Right ventricle myocardium inferior (tissue), 1 donor: ENCODE results near the gene RITA1. TPM values are rescaled to one million over a fixed set of nuclear protein-coding genes. Genes with fewer than 3 reads are reported as not detected.
"Not testable (repeated sequence)": the region's sequence is repeated elsewhere in the genome, so short reads cannot be mapped to it uniquely, and the experiment has no call there.

ENCODE experiments used
- ATAC-seq: fragments of 200-7000 bp; cut with Tn5 transposase; one replicate; pipeline ENCODE4 v1.9.1; 2020; ENCODE audit warnings: mild to moderate bottlenecking, moderate library complexity
- DNase-seq: peaks from one replicate; pipeline ENCODE4 v3.0.0; 2021; ENCODE audit errors: missing footprints
- intact Hi-C: fragments of 100-400 bp; cut with DNase I; formaldehyde crosslinking; loops from one replicate; pipeline ENCODE4 v1.11.0; 2022
- total RNA-seq: library from RNA; stranded (reverse); fragmentation: NEBNext Ultra II Directional; extraction: Animal tissue kit (Norgen Biotek cat#: 25700); gene quantifications from one replicate; pipeline ENCODE4 v1.2.1, GENCODE V29; 2021
- donor health status: DM: no; HTN: yes; CAD: no; lungs with severe emphysema.

The RITA1 gene
- total RNA-seq, 1 donor from 2014 or later, result 18.1 TPM

DNA sequence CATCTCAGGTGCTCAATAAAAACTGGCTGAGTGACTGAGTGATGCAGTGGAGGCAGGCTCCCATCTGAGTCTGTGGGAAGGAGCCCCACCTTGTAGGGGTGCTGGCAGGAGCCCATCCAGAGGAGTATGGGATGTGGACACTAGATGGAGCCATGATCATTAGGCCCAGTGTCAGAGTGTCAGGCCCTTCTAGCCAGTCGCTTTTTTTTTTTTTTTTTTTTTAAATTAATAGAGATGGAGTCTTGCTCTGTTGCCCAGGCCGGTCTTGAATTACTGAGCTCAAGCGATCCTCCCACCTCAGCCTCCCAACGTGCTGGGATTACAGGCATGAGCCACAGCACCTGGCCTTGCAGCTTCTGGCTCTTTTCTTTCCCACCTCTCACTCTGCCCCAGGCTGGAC lies 11.5 kb downstream of the RITA1 start:
- ATAC-seq (peak; percentile 91), DNase-seq (peak; percentile 75)
- intact Hi-C loops, result loop anchor here (5.0 kb wide), 1 partner anchor 100 kb away; no protein-coding TSS in a partner anchor

DNA sequence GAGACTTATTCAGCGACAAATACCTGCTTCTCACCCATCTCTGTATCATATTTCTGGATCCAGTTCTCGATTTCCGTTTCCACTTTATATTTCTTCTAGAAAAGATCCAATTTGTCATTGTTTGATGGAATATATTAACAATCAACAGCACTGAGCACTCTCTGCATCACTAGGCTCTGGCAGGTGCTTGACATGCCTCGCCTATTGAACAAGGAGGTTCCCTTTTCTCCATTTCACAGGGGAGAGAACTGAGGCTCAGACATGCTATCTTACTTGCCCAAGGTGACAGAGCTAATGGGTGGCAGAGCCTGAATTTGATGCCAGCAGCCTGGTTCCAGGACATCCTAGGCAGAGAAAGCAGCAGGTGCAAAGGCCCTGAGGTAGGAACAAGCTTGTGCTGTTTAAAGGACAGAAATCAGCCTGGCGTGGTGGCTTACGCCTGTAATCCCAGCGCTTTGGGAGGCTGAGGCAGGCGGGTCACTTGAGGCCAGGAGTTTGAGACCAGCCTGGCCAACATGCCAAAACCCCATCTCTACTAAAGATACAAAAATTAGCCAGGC lies 12.1 kb downstream of the RITA1 start:
- ATAC-seq, result no peak

DNA sequence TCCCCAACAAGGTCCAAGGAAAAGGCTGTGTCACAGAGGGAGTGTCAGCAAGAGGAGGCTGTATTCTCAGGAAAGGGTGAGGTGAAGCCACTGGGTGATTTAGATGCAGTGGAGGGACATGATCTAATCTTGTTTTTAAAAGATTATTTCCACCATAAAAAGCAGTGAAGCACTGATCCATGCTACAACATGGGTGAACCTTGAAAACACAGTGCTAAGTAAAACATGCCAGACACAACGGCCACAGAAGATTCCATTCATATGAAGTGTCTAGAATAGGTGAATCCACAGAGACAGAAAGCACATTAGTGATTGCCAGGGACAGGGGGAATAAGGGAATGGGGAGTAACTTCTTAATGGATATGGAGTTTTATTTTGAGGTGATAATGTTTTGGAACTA lies 12.8 kb downstream of the RITA1 start:
- ATAC-seq (no peak), DNase-seq (no peak)
- intact Hi-C loops, result loop anchor here (5.0 kb wide), 1 partner anchor 99 kb away; no protein-coding TSS in a partner anchor

More for the DNA sequence above, 12.1 kb downstream of the RITA1 start:
- DNase-seq, result no peak
- intact Hi-C loops, result loop anchor here (5.0 kb wide), 1 partner anchor 100 kb away; no protein-coding TSS in a partner anchor

DNA sequence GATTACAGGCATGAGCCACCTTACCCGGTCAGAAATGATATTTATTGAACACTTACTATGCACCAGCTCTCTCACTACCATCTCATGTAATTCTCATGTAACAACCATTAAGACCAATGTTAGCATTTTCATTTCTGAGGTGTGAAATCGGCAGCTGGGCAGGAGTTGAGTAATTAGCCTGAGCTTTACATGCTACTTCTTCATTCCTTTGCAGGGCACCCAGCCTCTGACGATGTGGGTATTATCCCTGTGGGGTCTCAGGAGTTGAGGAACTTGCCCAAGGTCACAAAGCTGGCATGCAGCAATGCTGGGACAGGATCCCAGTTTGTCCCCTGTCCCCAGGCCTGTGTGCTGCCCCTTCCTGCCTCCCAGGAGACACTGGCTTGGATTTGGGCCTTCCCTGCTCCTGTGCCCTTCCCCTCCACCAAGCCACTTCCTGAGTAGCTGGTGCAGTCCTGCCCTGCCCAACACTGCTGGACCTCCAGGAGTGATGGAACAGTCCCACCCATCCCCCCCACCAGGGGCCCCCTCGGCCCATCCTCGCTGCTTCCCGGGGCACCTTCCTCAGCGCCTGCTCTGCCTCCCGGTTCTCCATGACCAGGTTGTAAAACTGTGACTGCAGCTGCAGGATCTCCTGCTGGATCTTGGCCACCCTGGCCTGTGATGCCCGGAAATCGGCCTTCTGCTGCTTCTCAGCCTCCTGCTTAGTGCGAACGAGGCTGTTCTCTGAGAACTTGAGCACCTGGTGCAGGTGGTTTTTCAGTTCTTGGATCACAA lies 14.7 kb downstream of the RITA1 start:
- intact Hi-C loops, result no loop called here
- DNase-seq, result no peak
- no peak for ATAC-seq

DNA sequence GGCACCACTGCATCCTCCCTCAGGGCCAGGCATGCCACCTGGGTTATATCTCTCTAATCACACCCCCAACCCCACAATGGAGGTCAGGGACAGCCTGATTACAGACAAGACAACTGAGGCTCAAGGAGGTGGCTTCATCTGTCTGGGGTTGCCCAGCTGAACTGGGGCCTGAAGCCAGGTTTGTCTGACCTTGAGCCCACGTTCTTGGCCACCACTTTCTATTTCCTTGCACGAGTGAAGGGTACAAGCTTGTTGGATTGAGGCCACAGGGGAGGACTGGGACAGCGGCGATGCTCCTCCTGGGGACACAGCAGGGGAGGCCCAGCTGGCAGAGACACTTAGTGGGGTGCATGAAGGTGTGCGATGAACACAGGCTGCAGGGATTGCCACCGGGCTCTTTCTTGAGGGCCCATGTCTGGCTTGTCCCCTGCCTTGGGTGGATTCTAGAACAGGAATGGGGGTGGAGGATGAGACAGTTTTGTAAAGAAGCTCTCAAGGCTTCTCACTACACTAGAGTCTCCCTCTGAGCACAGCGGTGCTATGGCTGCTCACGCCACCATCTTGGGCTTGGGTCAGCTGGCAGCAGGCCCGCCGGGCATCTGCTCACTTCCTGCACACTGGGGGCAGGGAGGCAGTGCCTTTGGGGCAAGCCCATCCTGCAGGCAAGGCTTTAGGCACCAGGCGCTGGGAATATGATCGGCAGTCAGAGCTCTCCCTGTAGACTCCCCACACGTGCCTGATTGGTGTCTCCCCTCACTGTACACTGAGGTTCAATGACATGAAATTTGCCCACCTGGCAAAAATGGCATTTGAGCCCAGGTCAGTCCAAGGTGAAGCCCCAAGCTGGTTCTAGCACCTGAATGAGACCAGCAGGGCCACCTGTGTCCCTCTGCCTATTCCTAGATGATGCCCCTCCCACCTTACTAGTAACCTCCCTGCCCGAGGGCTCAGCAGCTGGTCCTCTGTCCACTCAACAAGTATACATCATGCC lies 16.0 kb downstream of the RITA1 start:
- ATAC-seq, result no peak
- intact Hi-C loops, result no loop called here
- no peak for DNase-seq

DNA sequence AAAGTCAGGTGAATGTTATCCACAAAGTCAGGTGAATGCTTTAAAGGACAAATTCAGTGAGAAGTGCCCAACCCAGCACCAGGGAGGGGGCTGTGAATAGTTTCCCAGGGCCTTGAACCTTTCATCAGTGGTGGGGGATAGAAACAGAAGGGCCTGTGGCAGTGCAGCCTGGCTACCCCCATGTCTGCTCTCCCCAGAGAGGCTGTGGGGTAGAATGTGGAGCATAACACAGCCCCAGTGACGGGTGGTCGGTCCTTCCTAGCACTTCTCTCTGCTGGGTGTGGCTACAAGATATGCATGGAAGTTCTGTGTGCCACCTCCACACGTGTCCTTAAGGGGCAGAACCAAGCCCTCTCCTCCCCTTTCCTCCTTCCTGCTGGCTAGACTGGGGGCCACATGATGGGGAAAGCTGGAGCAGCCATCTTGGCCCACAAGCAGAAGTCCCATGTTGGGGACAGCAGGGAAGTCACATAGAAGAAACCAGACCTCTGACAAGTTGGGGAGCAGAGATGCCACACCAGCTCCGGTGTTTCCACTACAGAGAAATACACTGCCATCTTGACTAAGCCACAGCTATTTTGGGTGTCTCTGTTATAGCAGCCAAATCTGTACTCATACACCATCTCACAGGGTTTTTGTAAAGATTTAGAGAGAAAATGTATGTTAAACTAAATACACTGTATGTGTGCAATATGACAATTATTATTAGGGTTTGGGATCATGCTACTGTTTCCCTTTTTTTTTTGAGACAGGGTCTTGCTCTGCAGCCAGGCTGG lies 17.0 kb downstream of the RITA1 start:
- ATAC-seq, result no peak
- DNase-seq, result no peak
- intact Hi-C loops, result no loop called here

DNA sequence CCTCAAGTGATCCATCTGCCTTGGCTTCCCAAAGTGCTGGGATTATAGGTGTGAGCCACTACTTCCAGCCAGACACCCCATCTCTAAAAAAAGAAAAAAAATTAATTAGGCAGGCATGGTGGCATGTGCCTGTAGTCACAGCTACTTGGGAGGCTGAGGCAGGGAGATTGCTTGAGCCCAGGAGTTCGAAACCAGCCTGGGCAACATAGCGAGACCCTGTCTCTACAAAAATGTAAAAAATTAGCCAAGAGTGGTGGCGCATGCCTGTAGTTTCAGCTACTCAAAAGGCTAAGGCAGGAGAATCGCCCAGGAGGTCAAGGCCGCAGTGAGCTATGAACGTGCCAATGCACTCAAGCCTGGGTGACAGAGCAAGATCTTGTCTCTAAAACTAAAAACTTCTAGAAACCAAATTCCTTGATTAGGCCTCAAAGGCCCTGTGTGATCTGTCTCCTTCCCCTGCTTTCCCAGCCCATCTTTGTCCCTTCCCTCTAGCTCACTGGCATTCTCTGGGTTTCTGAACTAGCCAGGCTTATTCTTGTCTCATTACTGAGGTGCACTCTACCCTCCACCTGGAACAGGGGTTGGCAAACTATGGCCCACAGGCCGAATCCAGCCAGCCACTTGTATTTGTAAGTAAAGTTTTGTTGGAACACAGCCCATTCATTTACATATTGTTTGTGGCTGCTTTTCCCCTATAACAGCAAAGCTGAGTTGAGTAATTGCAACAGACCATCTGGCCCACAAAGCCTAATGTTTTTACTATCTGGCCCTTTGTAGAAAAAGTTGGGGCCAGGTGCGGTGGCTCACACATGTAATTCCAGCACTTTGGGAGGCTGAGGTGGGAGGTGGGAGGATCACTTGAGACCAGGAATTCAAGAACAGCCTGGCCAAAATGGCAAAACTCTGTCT lies 18.6 kb downstream of the RITA1 start:
- no peak for DNase-seq
- intact Hi-C loops, result no loop called here
- ATAC-seq, result no peak

DNA sequence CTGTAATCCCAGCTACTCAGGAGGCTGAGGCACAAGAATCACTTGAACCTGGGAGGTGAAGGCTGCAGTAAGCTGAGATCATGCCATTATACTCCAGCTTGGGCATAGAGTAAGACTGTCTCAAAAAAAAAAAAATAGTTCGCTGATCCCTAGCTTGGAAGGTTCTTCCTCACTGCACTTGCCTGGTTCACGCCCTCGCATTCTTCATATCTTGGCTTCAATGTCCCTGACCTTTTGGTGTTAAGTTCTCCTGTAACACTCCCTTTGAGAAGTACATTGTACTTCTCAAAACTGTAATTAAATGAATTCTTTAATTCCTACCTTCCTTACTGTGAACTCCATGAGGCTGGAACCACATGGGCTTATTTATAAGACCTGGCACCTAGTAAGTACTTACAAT lies 19.3 kb downstream of the RITA1 start:
- intact Hi-C loops, result no loop called here
- DNase-seq, result no peak
- ATAC-seq, result no peak

DNA sequence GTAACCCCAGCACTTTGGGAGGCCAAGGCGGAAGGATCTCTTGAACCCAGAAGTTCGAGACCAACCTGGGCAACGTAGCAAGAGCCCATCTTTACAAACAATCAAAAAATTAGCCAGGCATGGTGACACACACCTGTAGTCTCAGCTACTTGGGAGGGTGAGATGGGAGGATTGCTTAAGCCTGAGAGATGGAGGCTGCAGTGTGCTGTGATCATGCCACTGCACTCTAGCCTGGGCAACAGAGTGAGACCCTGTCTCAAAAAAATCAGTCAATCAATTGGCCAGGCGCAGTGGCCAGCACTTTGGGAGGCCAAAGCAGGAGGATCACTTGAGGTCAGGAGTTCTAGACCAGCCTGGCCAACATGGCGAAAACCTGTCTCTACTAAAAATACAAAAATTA lies 21.3 kb downstream of the RITA1 start:
- ATAC-seq, intact Hi-C loops, DNase-seq: not testable (repeated sequence)

DNA sequence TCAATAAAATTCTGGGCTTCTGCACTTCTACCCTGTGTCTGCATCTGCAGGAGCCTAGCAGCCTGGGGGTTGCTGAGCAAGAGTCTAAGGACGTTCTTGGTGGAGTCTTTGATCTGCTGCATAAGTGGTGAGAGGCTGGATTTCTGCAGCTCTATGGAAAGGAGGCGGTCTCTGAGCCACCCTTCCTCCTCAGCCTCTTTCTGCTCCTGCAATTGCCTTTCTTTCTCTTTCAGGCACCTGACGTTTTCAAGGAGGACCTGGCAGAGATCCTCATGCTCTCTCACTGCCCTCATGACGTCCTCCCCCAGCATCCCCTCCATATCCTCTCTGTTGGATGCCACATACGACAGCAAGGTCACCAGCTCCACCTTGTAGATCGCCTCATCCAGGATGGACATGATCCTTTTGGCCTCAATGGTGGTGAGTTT lies 22.1 kb downstream of the RITA1 start:
- ATAC-seq (no peak), DNase-seq (no peak)
- intact Hi-C loops, result no loop called here

DNA sequence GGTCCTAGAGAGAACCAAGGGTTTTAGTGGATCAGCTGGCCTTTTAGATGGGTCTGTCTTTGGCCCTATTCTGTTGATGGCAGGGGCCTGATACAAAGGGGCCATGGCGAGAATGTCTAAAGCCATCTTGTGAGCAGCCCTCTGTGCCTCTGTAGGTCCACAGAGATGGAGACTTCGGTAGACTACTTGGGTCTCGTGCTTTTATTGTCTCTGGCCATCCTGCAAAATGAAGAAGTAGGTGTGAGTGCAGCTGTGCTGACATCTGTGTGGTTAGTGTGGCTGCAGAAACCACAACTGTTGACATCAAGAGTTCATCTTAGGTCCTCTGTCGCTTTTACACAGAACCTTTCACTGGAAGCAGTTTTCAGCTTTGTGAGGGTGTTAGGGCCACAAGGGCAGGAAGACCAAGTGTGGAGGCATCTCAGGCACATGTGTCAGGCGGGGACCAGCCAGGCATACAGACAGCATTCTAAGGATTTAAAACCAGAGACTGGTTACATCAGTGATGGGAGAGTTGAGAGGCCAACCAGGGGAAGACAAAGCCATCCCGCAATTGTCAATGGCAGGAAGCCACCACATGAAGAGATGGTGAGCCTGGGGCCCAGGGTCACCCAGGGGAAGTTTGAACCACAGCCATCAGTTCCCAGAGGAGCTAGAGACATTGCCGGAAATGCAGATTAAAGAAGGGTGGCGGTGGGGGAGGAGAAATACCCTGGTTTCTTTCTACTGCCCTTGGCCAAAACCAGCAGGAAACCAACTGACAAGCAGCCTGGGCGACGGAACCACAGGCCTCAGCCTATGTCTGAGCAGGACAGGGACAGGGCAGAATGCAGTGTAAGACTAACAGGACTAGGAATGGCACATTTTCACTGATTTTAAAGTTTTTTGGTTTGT lies 22.8 kb downstream of the RITA1 start:
- intact Hi-C loops, result no loop called here
- DNase-seq (peak; percentile 58), ATAC-seq (peak; percentile 83)

DNA sequence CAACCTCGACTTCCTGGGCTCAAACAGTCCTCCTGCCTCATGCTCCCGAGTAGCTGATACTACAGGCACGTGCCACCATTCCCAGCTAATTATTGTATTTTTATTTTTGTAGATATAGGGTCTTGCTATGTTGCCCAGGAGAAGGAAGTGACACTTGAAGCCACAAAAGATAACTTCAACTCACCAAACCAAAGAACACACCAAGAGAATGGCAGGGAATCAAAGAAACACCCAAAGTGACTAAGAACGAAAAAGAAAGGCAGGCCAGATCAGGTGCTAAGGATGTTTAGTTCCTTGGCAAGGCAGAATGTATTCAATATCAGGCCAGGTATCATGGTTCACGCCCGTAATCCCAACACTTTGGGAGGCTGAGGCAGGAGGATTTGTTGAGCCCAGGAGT lies 25.6 kb downstream of the RITA1 start:
- ATAC-seq (no peak), DNase-seq (no peak)
- intact Hi-C loops, result no loop called here

DNA sequence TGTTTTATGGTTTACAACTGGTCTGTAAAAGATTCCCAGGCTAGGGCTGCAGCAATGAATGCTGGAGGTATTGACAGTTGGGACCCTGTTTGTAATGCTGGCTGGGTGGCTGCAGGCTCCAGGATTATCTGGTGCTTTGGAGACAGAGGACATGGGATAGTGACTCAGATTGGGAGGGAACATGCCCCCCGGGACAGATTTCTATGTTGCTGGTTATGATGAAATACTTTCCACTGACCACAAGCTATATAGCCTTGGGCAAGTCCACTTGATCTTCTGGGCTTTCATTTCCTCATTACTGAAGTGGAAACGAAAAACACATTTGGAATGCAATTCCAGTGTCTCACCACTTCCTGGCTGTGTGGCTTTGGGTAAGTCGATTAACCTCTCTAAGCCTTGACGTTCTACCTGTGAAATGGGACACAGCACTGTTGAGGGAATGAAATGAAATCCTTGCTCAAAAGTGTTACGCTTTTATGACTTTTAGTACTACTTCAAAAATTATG lies 29.4 kb downstream of the RITA1 start:
- intact Hi-C loops, result no loop called here
- no peak for DNase-seq
- ATAC-seq, result peak; percentile 97

DNA sequence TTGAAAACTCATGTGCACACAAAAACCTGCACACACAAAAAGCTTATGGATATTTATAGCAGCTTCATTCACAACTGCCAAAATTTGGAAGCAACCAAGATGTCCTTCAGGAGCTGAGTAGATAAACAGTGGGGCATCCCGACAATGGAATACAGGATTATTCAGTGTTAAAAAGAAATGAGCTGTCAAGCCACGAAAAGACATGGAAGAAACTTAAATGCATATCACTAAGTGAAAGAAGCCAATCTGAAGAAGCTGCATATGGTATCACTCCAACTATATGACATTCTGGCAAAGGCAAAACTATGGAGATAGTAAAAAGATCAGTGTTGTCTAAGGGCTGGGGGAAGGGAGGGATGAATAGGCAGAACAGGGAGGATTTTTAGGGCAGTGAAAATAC lies 30.5 kb downstream of the RITA1 start:
- intact Hi-C loops, result no loop called here
- DNase-seq, result no peak
- no peak for ATAC-seq

DNA sequence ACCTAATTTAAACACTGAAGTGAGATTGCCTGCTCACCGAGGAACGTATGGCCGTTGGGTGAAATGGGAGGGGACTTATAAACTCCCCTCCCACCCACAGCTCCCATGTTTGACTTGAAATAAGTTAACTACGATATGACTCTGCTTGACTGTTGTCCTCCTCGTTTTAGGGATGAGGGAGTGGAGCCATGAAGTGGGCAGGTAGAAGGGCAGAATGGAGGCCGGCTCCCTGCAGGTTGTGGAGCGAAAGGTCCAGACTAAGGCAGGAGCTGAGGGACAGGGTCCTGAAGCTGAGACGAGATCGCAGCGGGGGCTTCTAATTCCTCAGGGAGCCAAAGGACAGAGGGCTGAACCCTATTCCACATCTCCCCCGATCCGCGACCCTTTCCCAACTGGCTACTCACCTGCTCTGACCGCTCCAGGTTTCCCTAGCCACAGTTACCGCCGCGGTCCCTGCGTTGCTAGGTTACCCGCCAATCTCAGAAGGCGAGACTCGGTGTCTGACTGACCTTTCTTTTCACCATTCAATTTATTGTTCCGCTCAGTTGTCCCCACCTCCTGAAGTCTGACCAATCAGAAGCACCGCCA lies 35.2 kb downstream of the RITA1 start:
- no peak for ATAC-seq
- no peak for DNase-seq
- intact Hi-C loops, result loop anchor here (5.0 kb wide), 1 partner anchor 52 kb away; no protein-coding TSS in a partner anchor
